ENCODE data around the gene SGMS1. TPM values are rescaled to one million over a fixed set of nuclear protein-coding genes. Genes with fewer than 3 reads are reported as not detected.

Gene SGMS1
- polyA plus RNA-seq, 1 of the 3 experiments (the other 2 are of a cell fraction): 6.3 TPM

- CTCF ChIA-PET: interaction anchor here (0.7 to 1.8 kb wide), 2 partner anchors 18 to 592 kb away, joined by 4 to 6 read pairs; no protein-coding TSS in a partner anchor
- no peak for DNase-seq
Observed at GRCh38 chr10:50472914-50473313, 150.8 kb downstream of the SGMS1 start.

More at GRCh38 chr10:50472914-50473313, 150.8 kb downstream of the SGMS1 start:
- TF ChIP-seq EZH2phosphoT487 (IDR thresholded peaks at IDR 0.05; ENCODE audit: borderline replicate concordance, low read depth) (no peak), YY1 (IDR thresholded peaks at IDR 0.05; ENCODE audit: low read depth) (no peak), RXRA (IDR thresholded peaks at IDR 0.05; ENCODE audit: borderline replicate concordance, low read depth) (no peak), ZBTB33 (IDR thresholded peaks at IDR 0.05; ENCODE audit: borderline replicate concordance, low read depth) (no peak), RFX5 (IDR thresholded peaks at IDR 0.05; ENCODE audit: low read length) (no peak), USF1 (IDR thresholded peaks at IDR 0.05; ENCODE audit: borderline replicate concordance, low read depth) (no peak), REST (IDR thresholded peaks at IDR 0.05; ENCODE audit: low read depth, low read length) (no peak), EP300 (IDR thresholded peaks at IDR 0.05; ENCODE audit: borderline replicate concordance in 1 of 2, low read depth in 1 of 2, low read length in 1 of 2) (no peak), FOXJ3 (CRISPR knock-in tag; IDR thresholded peaks at IDR 0.05) (no peak), CHD2 (IDR thresholded peaks at IDR 0.05; ENCODE audit: low read length, partially characterized antibody) (no peak), FOXM1 (IDR thresholded peaks at IDR 0.05; ENCODE audit: low read depth) (no peak)
- H3K9ac ChIP-seq: no peak overlapping the region
- no peaks in the 10 kb centered on the region for H3F3A ChIP-seq (replicated peaks; ENCODE audit: insufficient read depth)
- H3K27ac ChIP-seq (ENCODE audit: low read depth in 2 of 2, low read length in 1 of 2): no peak overlapping the region
- no peaks in the 10 kb centered on the region for H3K27me3 ChIP-seq (ENCODE audit: insufficient read depth)
- no peaks in the 10 kb centered on the region for H3K9me2 ChIP-seq
- peaks cover 0 to 3% of the 10 kb centered on the region in 2 experiments; a peak in 1 of 4 replicates for H3K4me1 ChIP-seq (ENCODE audit: control insufficient read depth in 1 of 2, insufficient read depth in 2 of 2, low read depth in 1 of 2, low read length in 1 of 2)
- no peaks in the 10 kb centered on the region for H3K36me3 ChIP-seq (replicated peaks in 1 of 2; ENCODE audit: control insufficient read depth in 1 of 2, insufficient read depth in 2 of 2, low read length in 1 of 2)
- POLR2A ChIA-PET: no interaction called here
- H2AFZ ChIP-seq (ENCODE audit: low read depth): no peak overlapping the region
- no peaks in the 10 kb centered on the region for H4K20me1 ChIP-seq (ENCODE audit: insufficient read depth)
- H3K4me2 ChIP-seq: no peak overlapping the region
- H3K79me2 ChIP-seq (ENCODE audit: insufficient read depth): no peaks in the 10 kb centered on the region
- no peaks in the 10 kb centered on the region for H3K9me3 ChIP-seq
- H3K4me3 ChIP-seq (ENCODE audit: low read depth in 2 of 2, low read length in 1 of 2): no peak overlapping the region
